Activated CD4-positive, alpha-beta T cell treated with anti-CD3 and anti-CD28 coated beads, Interleukin-2, amount 50 U/mL, for 24 hours (primary cell): ENCODE results near the gene PNPLA3.

Source experiments
- DNase-seq, 2 donors: peaks; one replicate each; pipeline ENCODE4 v3.0.0-alpha.2; 2020; ENCODE audit warnings: low read depth in 1 of 2, low spot score in 1 of 2

PNPLA3 gene

DNA sequence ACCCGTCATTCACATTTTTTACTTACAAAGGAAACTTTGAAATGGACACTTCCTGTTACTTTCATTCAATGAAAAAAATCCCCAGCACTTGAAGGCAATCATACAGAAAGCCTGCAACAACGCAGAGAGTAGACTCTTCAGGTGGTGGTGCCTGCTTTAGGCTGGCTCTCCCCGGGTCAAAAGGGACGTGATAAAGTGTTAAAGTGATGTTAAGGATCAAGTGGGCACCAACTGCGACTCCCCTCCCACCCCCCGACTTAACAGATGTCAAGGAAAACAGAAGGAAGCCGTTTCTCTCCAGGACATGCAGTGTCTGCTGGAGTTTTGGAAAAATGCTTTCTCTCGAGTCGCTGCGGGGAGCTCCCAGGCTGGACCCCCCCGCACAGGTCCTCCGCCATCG lies 414 bp upstream of the PNPLA3 start:
- DNase-seq = no peak

DNA sequence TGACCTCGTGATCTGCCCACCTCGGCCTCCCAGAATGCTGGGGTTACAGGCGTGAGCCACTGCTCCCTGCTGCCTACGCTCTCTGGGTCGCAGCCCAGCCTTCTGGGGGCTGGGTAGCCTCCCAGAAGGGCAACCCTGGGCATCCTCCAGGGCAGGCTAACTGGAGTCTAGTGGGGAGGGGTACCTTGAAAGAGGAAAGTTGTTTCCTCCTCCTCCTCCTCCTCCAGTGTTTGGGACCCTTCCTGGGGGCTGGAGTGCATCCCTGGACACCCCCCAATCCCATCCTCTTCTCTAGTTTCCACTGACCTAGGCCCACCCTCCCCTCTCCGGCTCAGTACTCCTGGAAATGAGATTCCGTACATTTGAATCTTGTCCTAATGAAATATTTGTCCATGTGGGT lies 1.3 kb downstream of the PNPLA3 start:
- no peak for DNase-seq

DNA sequence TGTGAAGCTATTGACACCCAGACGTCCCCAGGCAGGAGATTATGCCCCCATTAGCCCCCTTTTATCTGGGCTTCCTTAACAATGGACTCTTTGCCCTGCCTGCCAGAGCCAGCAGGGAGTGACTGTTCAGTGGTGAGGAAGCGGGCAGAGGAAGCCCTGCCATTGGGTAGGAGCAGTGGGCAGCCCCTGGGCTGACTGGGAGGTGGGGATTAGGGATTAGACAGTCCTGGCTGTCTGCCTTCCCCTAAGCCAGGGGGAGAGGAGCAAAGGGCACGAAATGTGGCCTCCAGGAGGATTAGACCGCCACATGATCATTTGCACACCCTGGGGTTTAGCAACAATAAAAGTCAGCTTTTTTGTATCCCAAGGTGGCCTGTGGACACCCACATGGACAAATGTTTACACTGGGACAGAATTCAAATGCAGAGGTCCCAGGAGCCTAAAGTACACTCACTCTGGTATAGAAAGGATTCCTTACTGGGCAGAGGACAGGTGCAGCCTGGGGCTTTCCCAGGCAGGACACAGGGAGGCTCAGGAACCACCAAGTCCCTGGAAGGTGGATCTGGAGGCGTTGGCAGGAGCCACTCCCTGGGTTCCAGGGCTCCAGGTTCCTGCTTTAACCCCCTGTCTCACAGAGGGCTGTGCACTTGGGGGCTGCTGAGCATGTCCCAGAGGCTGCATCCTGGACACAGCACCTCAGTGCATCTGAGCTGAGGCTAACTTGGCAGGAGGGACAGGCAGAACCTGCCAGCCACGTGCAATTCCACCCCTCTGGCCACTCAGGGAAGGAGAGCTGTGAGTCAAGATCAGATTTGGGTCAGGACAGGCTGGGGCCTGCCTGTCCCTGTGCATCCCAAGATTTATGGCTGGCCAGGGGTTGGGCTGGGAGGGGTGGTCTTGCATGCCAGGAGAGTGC lies 2.1 kb downstream of the PNPLA3 start:
- DNase-seq = no peak

DNA sequence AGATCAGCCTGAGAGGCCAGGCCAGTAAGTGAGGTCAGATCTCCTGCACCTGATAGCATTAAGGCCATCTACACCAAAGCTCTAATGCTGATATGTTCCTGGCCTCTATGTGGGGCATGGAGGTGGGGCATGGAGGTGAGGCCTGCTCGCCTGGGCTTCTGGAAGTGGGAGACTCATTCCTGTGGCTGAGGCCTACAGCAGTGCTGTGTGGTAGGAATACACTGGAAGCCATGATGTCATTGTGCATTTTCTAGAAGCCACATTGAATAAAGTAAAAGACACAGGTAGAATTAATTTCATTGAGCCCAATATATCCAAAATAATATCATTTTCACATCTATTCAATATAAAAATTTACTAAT lies 2.7 kb downstream of the PNPLA3 start:
- no peak for DNase-seq

DNA sequence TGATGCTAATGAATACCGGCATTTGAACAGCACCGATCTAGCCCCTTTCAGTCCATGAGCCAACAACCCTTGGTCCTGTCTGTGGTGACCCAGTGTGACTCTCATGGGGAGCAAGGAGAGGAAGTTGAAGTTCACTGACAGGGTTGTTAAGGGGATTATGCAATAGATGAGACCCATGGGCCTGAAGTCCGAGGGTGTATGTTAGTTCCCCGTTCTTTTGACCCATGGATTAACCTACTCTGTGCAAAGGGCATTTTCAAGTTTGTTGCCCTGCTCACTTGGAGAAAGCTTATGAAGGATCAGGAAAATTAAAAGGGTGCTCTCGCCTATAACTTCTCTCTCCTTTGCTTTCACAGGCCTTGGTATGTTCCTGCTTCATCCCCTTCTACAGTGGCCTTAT lies 4.9 kb downstream of the PNPLA3 start:
- no peak for DNase-seq

DNA sequence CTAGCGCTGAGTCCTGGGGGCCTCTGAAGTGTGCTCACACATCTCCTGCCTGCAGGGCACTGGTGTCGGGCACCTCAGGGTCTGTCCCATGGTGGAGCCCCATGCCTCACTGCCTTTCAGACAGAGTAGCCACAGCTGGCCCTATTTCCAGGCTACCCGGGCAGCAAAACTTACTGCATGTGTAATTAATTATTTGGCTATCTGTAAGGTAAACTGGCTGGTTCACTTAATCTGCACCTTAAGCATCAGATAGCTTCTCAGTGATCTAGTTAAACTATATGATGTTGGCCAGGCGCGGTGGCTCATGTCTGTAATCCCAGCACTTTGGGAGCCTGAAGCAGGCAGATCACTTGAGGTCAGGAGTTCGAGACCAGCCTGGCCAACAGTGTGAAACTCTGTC lies 5.3 kb downstream of the PNPLA3 start:
- DNase-seq = no peak

DNA sequence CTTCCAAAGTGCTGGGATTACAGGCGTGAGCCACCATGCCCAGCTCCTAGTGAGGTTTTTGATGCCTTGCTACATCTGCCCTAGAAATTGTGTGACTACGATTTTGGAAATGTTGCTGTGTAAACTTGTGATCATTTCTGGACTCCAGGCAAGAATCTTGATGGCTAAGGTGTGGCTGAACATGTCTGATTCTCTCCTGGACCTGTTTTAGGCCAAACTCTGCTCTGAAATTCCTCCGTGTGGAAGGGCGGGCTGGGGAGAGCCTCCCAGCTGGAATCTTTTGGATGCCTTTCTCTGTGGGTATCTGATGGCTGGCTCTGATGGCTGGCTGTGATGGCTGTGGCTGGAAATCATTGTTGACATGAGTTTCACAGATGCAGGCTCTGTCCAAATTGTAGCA lies 8.2 kb downstream of the PNPLA3 start:
- DNase-seq = no peak

DNA sequence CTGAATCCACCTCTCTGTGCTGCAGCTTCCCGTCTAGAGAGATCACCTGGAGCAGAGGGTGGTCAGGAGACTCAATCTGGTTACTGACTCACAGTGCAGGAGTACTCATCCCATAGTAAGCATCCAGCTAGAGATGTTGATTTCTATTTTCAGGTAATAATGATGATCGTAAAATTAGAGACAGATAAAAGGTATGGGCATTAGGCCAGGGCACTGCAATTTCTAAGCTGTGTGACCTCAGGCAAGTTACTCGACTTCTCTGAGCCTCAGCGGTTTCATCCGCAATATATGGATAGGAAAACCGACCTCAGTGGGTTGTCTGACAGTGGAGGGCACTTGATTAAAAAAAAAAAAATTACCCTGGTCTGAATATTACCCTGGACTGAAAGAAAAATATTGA lies 17.8 kb downstream of the PNPLA3 start:
- no peak for DNase-seq

DNA sequence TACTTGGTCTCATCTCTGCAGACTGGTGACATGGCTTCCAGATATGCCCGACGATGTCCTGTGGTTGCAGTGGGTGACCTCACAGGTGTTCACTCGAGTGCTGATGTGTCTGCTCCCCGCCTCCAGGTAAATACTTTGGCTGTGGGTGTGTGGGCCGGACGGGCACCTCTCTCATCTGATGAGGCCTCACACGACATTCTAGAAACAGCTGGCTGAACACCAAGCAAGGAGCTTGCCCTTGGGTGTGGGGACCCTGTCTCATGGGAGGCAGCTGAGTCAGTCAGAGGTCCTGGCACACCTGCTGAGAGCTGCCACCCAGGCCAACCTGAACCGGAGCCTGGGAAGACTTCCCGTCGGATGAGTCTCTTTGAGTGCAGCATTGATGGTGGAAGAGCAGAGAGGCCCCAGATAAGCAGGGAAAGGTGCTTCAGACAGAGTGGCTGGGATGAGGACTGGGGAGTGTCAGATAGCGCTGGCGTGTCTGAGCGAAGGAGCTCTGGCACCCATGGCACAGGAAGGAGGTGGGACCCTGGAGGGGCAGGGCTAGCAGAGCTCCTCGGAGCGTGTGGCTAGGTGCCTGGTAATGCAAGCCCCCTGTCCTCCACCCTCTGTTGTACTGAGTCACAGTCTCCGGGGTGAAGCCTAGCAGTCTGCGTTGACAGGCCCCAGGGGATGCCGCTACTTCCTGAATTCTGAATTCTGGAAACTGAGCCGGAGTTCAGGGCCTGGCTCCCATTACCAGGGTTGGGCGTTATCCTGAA lies 21.2 kb downstream of the PNPLA3 start:
- no peak for DNase-seq

DNA sequence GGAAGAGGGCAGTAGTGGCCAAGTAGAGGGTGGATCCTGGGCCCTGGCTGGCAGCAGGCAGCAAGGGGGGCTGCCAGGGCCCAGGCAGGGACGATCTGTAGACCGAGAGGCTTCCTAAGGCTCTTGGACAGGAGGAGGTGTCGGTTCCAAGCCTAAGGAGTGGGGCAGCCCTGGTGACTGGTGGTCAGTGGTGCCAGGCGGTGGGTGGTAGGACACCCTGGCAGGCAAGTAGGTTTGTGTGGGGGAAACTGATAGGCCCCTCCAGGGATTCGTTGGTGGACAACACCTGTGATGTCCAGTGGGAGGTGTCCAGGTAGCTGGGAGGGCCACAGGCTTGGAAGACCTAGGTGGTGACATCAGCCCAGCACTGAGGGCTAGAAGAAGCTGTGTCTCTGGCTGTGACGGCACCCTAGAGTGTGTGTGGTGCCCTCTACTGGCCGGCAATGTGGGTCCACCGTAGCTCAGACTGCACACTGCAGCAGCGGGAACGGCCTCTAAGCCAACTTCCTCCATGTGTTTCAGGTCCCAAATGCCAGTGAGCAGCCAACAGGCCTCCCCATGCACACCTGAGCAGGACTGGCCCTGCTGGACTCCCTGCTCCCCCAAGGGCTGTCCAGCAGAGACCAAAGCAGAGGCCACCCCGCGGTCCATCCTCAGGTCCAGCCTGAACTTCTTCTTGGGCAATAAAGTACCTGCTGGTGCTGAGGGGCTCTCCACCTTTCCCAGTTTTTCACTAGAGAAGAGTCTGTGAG lies 22.2 kb downstream of the PNPLA3 start:
- peak; percentile 47 to 52 for DNase-seq

DNA sequence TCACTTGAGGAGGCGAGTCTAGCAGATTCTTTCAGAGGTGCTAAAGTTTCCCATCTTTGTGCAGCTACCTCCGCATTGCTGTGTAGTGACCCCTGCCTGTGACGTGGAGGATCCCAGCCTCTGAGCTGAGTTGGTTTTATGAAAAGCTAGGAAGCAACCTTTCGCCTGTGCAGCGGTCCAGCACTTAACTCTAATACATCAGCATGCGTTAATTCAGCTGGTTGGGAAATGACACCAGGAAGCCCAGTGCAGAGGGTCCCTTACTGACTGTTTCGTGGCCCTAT lies 22.7 kb downstream of the PNPLA3 start:
- DNase-seq = no peak

DNA sequence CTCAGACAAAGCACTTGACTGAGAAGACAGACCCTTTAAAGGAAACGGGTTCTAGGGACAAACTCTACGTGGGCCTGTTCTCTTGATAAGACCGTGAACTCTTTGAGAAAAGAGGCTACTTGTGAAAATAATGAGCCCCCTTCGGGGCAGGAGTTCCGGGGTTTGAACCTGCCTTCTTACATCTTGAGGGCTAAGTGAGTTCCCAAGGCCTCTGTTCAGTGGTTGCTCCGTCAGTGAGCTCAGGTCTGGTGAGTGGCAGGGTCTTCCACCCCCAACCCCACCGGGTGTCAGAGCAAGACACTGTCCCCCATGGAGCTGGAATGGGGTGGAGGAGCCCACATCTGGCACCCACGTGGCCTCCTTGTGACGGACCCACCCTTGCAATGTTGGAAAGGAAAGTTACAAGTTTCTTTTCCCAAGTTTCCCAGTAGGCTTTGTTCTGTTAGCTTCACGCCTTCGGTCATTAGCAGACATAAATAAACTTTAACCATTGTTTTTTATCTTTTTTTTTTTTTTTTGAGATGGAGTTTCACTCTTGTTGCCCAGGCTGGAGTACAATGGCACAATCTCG lies 25.3 kb downstream of the PNPLA3 start:
- DNase-seq = no peak

DNA sequence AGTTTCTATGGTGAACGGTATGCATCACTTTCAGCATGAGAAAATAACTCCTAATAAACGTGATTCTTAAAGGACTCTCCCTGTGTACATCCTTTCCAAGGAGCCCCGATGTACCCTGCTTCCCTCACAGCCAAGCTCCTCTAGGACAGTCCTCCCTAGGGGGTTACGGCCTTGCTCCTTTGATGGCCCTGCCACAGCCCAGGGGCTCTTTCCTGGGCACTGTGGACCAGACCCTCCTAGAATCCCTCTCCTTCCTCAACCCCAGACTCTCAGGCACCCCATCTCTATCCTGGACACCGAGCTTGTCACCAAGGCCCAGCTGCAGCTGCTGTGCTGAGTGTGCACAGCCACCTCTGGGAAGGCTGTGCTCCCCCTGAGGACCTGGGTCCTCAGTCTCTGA lies 27.8 kb downstream of the PNPLA3 start:
- DNase-seq = no peak

DNA sequence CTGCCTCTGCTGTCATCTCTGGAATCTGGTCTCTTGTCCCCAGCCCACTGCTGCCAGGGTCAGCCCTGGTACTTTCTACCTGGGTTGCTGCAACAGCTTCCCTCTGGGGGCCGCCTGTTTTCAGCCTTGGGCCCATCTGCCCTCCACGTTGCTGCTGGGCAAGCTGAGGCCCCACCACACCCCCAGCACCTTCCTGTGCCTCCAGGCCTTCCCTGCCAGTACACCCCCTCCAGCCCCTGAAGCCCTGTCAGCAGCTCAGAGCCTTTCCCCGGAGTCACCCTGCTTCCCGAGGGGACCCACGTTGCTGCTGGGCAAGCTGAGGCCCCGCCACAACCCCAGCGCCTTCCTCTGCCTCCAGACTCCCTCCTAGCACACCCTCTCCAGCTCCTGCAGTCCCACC lies 28.4 kb downstream of the PNPLA3 start:
- DNase-seq = no peak

DNA sequence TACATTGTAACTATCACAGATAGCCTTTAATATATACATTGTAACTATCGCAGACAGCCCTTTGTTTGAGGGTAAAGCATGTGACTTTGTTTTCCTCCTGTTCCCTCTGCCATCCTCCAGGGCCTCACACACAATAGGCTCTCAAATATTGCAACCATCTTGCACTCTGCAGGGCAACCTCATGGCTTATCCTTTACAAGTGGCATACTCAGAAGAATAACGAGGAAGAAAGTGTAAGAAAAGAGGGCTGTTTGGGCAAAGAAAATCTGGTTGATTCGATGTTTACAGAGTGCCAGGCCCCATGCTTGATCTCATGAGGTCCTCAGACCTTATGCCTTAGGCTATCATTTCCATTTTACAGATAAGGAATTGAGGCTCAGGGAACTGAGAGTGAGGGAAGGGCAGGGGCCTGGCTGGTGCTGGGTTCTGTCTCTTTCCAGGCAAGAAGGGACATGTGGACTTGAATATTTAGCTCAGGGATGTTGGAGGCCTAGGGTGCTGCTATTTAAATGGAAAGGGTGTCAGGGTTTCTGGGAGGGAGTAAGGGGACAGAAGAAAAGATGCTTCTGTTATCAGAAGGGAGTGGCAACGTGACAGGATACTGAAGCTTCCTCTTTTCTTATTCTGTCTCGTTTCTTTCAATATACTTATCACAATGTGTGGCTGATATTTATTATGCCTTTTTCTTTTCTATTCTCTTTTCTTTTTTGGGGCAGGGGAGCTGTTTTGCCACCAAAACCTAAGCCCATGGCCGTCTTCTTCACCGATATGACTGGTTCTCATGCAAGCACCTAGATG lies 30.6 kb downstream of the PNPLA3 start:
- DNase-seq = no peak

DNA sequence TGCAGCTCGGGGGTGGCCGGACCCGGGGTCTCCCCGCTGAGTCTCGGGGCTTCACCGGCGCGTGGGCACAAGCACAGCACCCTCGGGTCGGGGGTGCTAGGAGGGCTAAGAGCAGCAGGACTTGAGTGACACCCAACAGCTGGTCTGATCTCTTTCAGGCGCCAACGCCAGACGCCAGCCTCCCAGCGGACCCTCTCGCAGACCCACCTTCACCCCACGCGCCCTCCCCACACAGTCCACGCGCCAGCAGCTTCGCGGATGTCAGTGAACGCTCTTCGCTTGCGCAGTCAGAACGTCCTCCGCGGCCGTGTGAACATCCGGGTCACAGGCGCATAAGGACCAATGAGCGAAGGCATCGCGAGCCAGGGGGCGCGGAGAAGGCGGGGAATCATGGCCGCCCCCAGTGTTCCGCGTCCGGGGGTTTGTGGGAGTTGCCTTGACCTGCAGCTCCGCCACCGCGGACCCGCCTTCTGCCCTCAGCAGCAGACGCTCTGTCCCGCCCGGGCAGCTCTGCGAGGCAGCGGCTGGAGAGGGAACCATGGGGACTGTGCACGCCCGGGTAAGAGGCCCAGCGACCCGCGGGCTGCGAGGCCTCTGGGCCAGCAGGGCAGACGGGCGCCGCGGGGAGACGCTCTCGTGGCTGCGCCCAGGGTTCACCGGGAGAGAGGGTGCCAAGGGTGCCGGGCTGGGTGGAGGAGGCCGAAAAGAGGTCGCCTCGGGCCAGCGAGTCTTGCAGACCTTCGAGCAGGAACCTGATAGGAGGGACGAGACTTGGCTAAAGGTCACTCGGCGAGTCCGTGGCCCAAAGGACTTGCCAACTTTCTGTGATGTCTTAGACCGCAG lies 31.7 kb downstream of the PNPLA3 start, which contains the start of gene SAMM50:
TSS of gene SAMM50 (plus strand) at position 403 of the 843 bp plus-strand sequence. CDS start at position 539, 136 bp downstream.
- DNase-seq = peak; percentile 77 to 90

DNA sequence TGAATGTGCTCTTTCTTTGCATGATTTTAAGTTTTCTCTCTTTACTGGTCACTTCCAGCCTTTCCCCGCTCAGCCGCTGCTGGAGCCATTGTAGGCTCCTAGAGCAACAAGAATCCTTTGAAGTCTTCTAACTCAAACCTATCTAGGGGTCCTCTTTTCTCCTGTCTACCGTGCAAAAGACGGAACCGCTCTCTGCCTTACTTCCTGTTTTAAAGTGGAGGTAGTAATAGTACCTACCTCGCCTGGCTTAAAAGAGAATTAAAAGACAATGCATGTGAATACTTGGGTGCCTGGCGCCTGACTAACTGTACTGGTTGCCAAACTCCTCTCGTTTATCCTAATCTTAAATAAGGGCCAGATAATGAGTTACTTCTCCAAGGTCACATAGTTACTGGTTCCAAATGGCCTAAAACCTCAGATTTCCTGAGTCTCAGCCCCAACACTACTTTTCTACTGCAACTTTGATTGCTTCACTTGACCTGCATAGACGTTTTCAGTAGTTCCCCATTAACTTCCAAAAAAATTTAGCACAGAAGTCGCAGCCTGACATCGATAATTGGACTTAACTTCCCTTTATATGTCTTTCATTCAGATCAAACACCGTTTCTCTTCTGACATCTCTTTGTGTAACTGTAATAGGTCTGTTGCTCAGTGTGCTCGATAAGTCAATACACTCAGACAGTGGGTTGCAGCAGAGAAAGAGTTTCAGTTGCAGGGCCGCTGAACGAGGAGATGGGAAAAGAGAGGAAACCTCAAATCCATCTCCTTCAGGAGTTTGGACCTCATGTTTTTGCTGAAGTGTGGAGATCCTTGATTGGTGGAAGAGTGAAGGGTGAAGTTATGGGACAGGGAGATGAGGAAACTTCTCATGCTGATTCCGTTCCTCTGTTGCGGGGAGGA lies 32.5 kb downstream of the PNPLA3 start:
- DNase-seq = no peak

DNA sequence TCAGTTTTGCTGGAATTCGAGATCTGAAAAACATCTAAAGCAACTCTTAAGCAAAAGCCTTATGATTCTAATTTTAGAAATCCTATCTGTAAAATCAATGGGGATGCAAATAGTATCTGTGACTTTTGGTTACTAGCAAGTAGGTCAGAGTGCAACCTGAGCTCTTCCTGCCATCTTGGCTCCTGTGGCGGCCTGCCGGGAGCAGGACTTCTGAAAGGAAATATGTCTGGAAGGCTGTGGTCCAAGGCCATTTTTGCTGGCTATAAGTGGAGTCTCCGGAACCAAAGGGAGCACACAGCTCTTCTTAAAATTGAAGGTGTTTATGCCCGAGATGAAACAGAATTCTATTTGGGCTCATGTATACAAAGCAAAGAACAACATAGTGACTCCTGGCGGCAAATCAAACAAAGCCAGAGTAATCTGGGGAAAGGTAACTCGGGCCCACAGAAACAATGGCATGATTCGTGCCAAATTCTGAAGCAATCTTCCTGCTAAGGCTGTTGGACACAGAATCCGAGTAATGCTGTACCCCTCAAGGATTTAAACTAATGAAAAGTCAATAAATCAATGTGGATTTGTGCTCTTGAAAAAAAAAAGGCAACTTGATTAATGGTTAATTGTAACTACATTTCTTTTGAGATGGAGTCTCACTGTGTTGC lies 33.3 kb downstream of the PNPLA3 start:
- DNase-seq = no peak
